ENCODE results near the gene SDR39U1.

GRCh38 chr14:24439830-24440605 is 2.6 kb downstream of the SDR39U1 start:
- TF ChIP-seq CTCF (IDR thresholded peaks at IDR 0.05; ENCODE audit: low read length) = no peak
- no peak for TF ChIP-seq EZH2 (optimal IDR thresholded peaks at IDR 0.05; ENCODE audit: low read depth, low read length)
